Measurements from ENCODE around the gene EXPH5.

Gene EXPH5

GRCh38 chr11:108511851-108512474 is 81.6 kb downstream of the EXPH5 start:
- DNase-seq (ENCODE audit: low spot score), result peak; percentile 39

DNA sequence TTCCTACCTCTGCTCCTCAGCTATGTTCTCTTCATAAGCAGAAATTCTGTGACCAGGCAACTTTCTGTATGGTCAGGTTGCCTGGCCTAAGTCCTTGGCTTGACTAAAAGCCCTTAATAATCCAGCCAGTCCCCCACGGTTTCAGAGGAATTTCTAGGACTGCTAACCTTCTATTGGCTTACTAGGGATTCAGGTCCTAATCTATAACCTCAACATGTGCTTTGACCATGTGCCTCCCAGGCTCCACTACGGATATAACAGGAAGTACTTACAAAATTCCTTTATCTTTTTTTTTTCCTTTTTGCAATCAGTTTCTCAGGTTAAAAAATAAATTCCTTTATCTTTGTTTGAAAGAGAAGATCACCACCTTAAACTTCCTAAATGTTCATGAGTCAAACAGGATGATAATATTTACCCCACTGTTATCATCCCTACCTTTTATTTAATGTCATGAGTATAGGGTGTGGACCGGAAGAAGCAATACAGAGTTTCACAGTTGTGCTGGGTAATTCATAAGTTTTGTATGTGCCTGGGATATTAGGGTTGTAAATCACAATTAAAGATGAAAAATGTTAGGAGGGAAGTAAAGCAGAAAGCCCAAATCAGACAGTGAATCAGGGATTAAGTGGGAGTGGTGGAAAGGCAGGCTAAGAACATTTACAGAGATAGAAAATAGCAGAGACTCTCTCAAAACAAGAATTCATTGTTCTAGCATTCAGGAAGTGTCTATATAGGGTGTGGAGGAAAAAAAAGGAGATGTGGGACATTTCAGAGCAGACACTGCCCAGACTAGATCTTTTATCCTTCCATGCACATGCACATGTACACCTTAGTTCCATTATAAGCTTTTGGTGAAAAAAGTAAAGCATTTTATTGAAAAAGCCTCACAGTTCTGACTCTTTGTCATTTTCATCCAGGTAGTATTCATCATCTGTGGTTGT is 84.6 kb downstream of the EXPH5 start:
- DNase-seq (ENCODE audit: low spot score), result no peak

DNA sequence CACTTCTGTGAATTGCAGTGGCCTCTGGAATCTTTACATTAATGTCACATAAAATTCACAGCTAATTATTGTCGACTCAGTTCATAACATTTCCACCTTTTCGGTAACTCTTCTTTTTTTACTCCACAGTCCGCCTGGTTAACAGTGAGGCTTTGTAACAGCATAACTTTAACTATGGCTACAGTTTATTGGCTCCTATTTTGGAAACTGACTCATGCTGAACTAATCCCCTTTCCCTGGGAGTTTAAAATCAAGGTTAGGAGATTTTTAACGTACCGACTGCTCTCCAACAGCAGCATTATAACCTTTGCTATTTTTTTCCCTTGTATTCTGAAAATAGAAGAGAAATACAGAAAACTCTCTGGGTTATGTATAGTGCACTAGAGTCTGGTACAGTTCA is 92.2 kb downstream of the EXPH5 start:
- DNase-seq (ENCODE audit: low spot score), result peak; percentile 30

DNA sequence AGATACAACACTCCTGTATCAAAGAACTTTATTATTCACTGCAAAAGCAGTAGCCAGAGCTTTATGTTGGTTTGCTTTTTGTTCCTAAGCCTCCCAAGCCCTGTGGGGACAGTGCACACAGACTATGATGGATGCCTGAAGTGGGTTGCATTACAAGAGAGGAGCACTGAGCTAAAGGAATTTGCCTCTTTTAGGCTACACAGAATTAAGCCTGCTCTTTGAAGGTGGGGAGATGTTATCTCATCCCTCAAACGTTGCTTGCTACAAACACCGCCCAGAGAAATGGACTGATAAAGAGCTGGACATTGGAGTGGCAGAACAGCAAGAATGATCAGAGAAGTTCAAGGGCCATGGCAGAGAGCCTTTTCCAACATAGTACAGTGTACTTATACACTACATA is 92.8 kb downstream of the EXPH5 start:
- DNase-seq (ENCODE audit: low spot score), result no peak

DNA sequence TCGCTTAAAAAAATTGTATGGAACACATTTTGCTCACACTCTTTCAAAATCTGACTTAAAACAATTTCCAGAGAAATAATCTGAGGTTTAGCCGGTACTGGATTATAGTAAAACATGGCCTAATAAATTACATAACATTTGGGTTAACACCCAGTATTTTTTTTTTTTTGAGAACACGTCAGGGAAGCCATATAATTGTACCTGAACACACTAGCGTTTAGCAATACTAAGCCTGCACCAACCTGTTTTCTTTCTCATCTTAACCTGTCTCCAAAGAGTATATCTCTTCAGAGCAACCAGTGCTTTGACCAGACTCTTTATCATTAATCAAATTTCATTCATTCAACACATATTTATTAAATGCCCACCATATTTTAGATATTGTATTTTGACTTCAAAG is 93.4 kb downstream of the EXPH5 start:
- DNase-seq (ENCODE audit: low spot score), result no peak

DNA sequence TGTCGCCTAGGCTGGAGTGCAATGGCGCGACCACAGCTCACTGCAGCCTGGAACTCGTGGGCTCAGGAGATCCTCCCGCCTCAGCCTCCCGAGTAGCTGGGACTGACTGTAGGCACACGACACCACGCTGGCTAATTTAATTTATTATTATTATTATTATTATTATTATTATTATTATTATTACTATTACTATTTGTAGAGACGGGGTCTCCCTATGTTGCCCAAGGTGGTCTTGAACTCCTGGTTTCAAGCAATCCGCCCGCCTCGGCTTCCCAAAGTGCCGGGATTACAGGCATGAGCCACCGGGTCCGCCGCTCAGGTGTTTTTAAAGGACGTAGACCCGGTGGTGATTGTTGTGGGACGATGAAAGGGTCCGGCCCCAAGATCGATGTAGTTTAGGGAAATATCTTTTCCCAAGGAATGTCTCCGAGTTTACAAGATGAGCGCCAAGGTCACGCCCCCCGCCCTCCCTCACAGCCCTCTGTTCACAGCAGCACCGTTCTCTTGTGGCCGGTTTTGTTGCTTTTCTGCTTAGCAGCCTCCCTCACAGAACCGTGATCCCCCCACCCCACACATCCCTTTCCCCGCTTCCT is 94.7 kb downstream of the EXPH5 start:
- DNase-seq (ENCODE audit: low spot score), result no peak

DNA sequence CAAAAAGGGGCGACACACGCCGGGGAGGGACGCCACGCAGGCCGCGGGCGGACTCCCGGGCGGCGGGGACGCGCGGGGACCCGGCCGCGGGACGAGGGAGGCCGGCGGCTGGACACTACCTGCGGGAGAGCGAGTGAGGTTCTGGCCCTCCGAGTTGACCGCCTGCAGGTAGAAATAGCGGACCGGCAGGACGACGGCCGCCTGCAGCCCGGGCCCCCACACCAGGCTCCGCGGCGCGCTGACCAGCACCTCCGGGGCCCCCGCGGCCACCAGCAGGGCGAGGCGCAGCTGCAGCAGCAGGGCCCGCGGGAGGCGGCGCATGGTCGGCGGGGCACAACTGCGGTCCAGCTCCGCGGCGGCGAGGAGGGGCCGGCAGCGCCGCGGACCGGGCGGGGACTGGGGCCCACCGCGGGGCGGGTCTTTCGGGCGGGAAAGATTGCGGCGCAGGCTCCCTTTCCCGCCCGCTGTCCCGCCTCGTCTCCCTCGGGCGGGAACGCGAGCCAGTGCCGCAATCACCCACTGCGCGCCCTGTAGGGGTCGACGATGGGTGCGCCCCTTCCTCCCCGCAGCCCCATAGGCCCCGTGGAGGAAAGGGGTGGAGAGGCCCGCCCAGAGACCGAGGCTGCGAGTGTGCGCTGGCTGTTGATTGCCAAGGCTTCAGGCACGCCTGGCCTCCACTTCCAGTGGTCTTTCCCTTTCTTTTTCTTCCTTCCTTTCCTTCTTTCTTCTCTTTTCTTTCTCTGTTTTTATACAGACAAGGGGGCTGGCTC is 95.3 kb downstream of the EXPH5 start, which contains the start of gene POGLUT3:
Gene POGLUT3, minus strand, starts transcription at position 339 of the 770 bp plus-strand sequence. Its CDS starts 18 bp downstream, at position 321.
- DNase-seq (ENCODE audit: low spot score), result peak; percentile 80

- DNase-seq (ENCODE audit: low spot score), result peak; percentile 95
These were observed 96.1 kb downstream of the EXPH5 start for GRCh38 chr11:108497317-108498045.

- DNase-seq (ENCODE audit: low spot score), result no peak
These were observed 96.8 kb downstream of the EXPH5 start for GRCh38 chr11:108496643-108497256.

DNA sequence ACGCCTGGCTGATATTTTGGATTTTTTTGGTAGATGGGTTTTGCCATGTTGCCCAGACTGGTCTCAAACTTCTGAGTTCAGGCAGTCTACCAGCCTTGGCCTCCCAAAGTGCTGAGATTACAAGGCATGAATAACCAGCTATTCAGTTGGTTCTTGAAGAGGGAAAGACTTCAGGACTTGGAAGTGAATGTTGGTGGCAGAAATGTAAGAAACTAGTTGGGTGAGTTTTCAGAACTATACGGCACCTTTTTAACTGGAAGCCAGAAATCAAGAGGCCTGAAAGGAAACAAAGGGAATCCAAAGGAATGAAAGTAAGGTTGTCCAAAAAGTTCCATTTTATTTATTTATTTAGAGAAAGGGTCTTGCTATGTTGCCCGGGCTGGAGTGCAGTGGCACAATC is 98.2 kb downstream of the EXPH5 start:
- no peak for DNase-seq (ENCODE audit: low spot score)

GRCh38 chr11:108494182-108494581 is 99.4 kb downstream of the EXPH5 start:
- DNase-seq (ENCODE audit: low spot score), result no peak

DNA sequence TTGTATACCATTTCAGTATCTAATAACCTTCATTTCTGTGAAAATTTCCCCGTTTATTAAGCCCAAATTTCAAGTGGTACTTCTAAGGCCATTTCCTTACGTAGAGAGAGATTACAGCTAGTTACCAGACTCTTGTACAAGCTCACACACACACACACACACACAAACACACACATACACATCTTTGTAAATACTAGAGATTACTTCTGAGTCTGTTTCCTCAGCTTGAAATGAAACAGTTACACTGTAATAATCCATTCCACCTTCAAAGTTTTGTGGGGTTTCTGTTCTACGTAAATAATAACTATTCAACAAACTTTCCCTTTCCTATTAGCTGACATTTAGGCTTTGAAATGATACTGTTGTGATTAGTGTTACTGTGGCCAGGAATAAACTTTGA is 101.6 kb downstream of the EXPH5 start:
- no peak for DNase-seq (ENCODE audit: low spot score)

DNA sequence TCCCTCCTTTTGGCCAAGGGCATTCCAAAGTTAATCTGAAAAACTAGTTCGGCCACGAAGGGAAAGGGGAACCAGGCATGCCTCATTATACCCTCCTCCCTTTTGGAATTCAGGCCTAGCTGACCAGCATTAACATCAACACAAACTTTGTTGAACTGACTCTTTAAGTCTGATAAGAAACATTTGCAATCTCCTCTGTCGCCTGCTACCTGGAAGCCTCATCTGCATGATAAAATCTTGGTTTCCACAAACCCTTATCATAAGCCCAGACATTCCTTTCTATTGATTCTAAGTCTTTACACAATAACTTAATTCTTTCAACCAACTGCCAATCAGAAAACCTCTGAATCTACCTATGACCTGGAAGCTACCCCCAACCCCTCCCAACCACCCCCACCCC is 106.7 kb downstream of the EXPH5 start:
- no peak for DNase-seq (ENCODE audit: low spot score)

DNA sequence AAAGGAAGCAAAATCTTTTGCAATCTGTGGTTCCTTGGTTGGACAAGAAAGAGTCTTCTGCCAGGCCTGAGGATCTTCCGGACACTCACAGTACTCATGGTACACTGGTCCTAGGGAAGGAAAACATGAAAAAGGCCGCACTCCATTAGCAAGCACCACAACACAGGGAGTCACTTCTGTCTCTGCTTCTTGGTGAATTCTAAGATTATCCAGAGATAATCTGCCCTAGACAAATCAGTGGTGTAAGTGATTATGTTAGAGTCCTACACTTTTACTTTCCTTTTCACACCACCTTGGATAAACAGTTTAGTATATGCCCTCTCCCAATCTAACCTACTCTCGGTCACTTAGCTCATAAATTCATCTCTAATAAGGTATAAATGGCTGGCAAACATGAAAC is 107.2 kb downstream of the EXPH5 start:
- no peak for DNase-seq (ENCODE audit: low spot score)

GRCh38 chr11:108483163-108483562 is 110.4 kb downstream of the EXPH5 start:
- no peak for DNase-seq (ENCODE audit: low spot score)

DNA sequence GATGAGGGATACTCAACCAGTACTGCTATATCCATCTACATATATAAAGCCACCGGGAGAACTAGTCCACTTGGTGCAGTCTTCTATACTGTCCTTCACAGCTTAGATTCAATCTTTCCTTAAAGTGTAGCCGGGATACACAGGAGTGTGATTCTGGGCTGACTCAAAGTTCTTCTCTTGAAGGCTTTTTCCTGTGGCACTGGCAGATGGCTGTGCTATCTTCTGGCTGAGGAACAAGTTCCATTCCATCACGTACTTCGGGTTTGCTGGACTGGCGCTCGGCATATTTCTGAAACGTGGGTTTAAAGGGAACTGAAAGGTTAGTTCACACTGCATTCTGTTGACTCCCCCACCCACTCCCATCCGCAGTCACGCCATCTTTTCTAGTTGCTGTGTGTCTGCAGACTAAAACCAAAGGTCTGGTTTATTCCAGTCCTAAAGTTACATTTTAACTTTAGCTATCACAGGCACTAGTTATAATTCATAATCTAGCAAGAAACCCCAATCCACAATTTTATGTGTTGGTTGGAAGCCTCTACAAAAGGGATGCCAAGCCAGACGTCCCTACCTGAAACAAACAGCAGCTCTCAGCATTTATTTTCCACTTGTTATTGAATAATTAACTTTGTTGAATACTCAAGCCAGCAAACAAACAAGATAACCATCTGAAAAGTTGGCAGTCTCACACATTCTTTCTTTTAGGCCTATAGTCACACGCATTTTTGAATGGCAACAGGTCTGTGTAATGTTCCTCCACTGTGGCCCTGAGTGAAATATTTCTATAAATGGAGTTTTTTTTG is 118.7 kb downstream of the EXPH5 start:
- DNase-seq (ENCODE audit: low spot score), result no peak

DNA sequence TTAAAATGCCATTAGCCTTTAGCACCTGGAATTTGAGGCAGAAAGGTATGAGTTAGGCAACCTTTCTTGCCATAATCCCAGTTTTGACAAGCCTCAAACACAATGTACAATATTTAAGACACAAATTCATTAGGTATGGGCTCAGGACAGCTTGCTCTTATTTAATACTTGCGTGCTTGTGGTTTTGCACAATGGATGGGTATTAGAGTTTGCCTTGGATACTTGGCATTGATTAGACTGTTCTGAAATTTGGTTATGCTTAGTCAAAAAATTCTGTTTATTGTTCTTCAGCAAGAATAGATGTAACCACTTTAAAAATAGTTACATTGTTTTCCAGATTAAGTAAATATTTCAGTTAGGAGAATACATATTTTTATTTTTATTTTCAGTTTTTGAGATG is 120.9 kb downstream of the EXPH5 start:
- DNase-seq (ENCODE audit: low spot score), result no peak

DNA sequence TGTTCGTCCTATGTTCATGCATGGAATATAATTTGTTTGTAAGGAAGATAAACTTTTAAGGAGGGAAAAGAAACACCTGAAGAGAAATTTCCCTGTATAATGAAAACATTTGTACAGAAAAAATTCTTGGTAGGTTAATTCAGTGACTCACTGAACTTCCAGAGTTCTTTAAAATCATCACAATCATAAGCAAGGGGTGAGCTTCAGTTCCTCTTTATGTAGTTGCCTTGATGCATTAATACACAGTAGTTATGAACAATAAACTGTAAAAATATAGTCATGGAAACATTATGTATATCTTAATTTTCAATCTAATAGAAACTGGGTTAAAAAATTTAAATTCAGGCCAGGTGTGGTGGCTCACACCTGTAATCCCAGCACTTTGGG is 125.1 kb downstream of the EXPH5 start:
- DNase-seq (ENCODE audit: low spot score), result no peak

GRCh38 chr11:108467091-108467823 is 126.3 kb downstream of the EXPH5 start, which contains the start of gene C11orf65:
C11orf65 (minus strand) TSS chr11:108467529; CDS start chr11:108461559, 5,970 bp downstream.
- DNase-seq (ENCODE audit: low spot score), result peak; percentile 94
